Endothelial cell of umbilical vein (primary cell): ENCODE results near the gene RAD50.

Experiments used
- EZH2 ChIP-seq: IDR thresholded peaks from 2 replicates; pipeline ENCODE4 v1.6.1; 2012; ENCODE audit warnings: borderline replicate concordance, low read depth, mild to moderate bottlenecking, moderate library complexity, low read length, inconsistent platforms; ENCODE audit not compliant: severe bottlenecking
- JUN ChIP-seq: IDR thresholded peaks from 2 replicates; pipeline ENCODE4 v1.6.1; 2011; ENCODE audit warnings: borderline replicate concordance, low read depth; ENCODE audit not compliant: insufficient read length, insufficient read depth
- MYC ChIP-seq: IDR thresholded peaks from one replicate; pipeline ENCODE4 v1.6.1; 2011; ENCODE audit warnings: mild to moderate bottlenecking, low read depth, low read length
- POLR2A ChIP-seq: IDR thresholded peaks from 2 replicates; pipeline ENCODE4 v1.6.1; 2012; ENCODE audit warnings: low read depth, mild to moderate bottlenecking, control low read depth, low read length
- POLR2AphosphoS5 ChIP-seq: IDR thresholded peaks from 2 replicates; pipeline ENCODE4 v1.6.1; 2012; ENCODE audit warnings: low read depth, mild to moderate bottlenecking, control low read depth, low read length, moderate library complexity; ENCODE audit not compliant: insufficient read depth
- TF ChIP-seq, protein P1 (sequence below), 2 donors: IDR thresholded peaks; 1 replicate in 1 of 2; 2 replicates in 1 of 2; pipeline ENCODE4 v1.5.1; 2011; ENCODE audit warnings: low read length in 2 of 2, mild to moderate bottlenecking in 2 of 2, moderate library complexity in 2 of 2, control low read depth in 1 of 2, inconsistent platforms in 1 of 2, low read depth in 1 of 2; ENCODE audit not compliant: insufficient read depth in 1 of 2; ENCODE audit errors: extremely low read depth in 1 of 2
- TF ChIP-seq, protein P2 (sequence below): IDR thresholded peaks from 2 replicates; pipeline ENCODE4 v1.6.1; 2011; ENCODE audit not compliant: insufficient read depth, insufficient read length

DNA sequence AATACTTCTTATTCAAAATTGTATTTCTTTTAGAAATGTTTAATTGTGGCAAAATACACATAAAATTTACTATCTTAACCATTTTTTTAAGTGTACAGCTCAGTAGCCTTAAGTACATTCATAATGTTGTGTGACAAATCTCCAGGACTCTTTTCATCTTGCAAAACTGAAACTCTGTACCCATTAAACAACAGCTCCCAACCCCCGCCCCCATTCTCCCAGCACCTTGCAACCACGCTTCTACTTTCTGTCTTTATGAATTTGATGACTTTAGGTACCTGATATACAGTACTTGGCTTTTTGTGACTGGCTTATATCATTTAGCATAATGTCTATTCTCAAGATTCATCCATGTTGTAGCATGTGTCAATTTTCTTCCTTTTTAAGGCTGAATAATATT, 10.7 kb upstream of the RAD50 start:
- TF ChIP-seq, protein P1, sequence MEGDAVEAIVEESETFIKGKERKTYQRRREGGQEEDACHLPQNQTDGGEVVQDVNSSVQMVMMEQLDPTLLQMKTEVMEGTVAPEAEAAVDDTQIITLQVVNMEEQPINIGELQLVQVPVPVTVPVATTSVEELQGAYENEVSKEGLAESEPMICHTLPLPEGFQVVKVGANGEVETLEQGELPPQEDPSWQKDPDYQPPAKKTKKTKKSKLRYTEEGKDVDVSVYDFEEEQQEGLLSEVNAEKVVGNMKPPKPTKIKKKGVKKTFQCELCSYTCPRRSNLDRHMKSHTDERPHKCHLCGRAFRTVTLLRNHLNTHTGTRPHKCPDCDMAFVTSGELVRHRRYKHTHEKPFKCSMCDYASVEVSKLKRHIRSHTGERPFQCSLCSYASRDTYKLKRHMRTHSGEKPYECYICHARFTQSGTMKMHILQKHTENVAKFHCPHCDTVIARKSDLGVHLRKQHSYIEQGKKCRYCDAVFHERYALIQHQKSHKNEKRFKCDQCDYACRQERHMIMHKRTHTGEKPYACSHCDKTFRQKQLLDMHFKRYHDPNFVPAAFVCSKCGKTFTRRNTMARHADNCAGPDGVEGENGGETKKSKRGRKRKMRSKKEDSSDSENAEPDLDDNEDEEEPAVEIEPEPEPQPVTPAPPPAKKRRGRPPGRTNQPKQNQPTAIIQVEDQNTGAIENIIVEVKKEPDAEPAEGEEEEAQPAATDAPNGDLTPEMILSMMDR (IDR thresholded peaks at IDR 0.05; ENCODE audit: extremely low read depth in 1 of 2, insufficient read depth in 1 of 2, low read depth in 1 of 2, low read length in 2 of 2): no peak
- no peak for TF ChIP-seq EZH2
- TF ChIP-seq POLR2A: no peak
- TF ChIP-seq, protein P2, sequence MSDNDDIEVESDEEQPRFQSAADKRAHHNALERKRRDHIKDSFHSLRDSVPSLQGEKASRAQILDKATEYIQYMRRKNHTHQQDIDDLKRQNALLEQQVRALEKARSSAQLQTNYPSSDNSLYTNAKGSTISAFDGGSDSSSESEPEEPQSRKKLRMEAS: no peak
- no peak for TF ChIP-seq POLR2AphosphoS5
- TF ChIP-seq JUN: no peak
- TF ChIP-seq MYC: no peak
